Stomach (tissue), 4 donors: ENCODE results near the gene RPS6KB2.

Experiments used
- EP300 ChIP-seq: sonication (generic); formaldehyde crosslinking; IDR thresholded peaks from one replicate; pipeline ENCODE4 v1.6.1; 2017; ENCODE audit warnings: antibody characterized with exemption
- POLR2A ChIP-seq, 4 donors: fragments of 450-650 bp; IDR thresholded peaks; one replicate each; pipeline ENCODE4 v1.6.1; 2016; ENCODE audit warnings: antibody characterized with exemption in 4 of 4, control low read depth in 2 of 4, mild to moderate bottlenecking in 1 of 4, moderate library complexity in 1 of 4
- POLR2AphosphoS5 ChIP-seq, 3 donors: sonication (generic); formaldehyde crosslinking; IDR thresholded peaks; one replicate each; pipeline ENCODE4 v1.6.1; 2016; ENCODE audit warnings: antibody characterized with exemption in 3 of 3
- TF ChIP-seq, protein P1 (sequence below), 7 experiments: fragments of 450-650 bp in 4 of 7; fragments of 200-600 bp in 3 of 7; sonication (generic) in 3 of 7; IDR thresholded peaks; one replicate each; pipeline ENCODE4 v1.5.1; 2016 to 2019; ENCODE audit warnings: antibody characterized with exemption in 7 of 7, control low read depth in 2 of 7, mild to moderate bottlenecking in 1 of 7

DNA sequence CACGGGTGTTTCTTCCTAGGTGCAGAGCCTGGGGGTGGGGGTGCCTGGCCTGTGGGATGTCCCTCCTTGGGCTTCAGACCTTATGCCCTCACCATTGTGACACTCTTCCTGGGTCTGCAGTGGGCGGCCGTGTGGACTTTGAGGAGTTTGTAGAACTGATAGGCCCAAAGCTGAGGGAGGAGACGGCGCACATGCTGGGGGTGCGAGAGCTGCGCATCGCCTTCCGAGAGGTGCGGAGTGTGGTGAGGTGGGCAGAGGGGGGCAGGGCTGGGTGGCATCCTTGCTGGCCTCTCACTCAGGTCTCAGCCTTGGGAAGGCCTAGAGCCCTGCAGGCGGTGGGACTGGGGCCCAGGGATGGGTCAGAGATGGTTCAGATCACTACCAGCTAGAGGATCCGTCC lies 29.2 kb downstream of the RPS6KB2 start:
- TF ChIP-seq, protein P1, sequence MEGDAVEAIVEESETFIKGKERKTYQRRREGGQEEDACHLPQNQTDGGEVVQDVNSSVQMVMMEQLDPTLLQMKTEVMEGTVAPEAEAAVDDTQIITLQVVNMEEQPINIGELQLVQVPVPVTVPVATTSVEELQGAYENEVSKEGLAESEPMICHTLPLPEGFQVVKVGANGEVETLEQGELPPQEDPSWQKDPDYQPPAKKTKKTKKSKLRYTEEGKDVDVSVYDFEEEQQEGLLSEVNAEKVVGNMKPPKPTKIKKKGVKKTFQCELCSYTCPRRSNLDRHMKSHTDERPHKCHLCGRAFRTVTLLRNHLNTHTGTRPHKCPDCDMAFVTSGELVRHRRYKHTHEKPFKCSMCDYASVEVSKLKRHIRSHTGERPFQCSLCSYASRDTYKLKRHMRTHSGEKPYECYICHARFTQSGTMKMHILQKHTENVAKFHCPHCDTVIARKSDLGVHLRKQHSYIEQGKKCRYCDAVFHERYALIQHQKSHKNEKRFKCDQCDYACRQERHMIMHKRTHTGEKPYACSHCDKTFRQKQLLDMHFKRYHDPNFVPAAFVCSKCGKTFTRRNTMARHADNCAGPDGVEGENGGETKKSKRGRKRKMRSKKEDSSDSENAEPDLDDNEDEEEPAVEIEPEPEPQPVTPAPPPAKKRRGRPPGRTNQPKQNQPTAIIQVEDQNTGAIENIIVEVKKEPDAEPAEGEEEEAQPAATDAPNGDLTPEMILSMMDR (IDR thresholded peaks at IDR 0.05) = no peak
- no peak for TF ChIP-seq EP300
- no peak for TF ChIP-seq POLR2A (IDR thresholded peaks at IDR 0.05)
- no peak for TF ChIP-seq POLR2AphosphoS5 (IDR thresholded peaks at IDR 0.05)
